SK-MEL-5 (cell line): ENCODE results near the gene METTL27. TPM values are rescaled to one million over a fixed set of nuclear protein-coding genes. Genes with fewer than 3 reads are reported as not detected.

ENCODE experiments used
- DNase-seq: peaks from one replicate; pipeline ENCODE4 v3.0.0-alpha.2; 2016; ENCODE audit warnings: low read depth, low spot score
- in situ Hi-C: cut with HindIII; loops from 2 replicates; pipeline ENCODE4 v1.10.0; 2016; ENCODE audit warnings: low sequenced_read_pairs, high pct_unique_total_duplicates, low pct_unique_long_range_greater_than_20kb
- total RNA-seq: library from RNA; depleted of rRNA; stranded (reverse); fragments of >200 nt; shearing (Covaris generic); gene quantifications from 2 replicates; pipeline ENCODE4 v1.2.3, GENCODE V29; 2014

The METTL27 gene
- total RNA-seq, 1 experiment from 2014 or later: 1.8 TPM

- in situ Hi-C loops: no loop called here
- no peak for DNase-seq
Observed at GRCh38 chr7:73872056-73872908, 30.0 kb upstream of the METTL27 start.

- DNase-seq: no peak
- in situ Hi-C loops: no loop called here
Observed at GRCh38 chr7:73871163-73872011, 29.1 kb upstream of the METTL27 start.

GRCh38 chr7:73870041-73870492 lies 27.8 kb upstream of the METTL27 start:
- no peak for DNase-seq
- in situ Hi-C loops: no loop called here

- in situ Hi-C loops: no loop called here
- no peak for DNase-seq
Observed at GRCh38 chr7:73869011-73869798, 26.9 kb upstream of the METTL27 start.

GRCh38 chr7:73866446-73866767 lies 24.1 kb upstream of the METTL27 start:
- DNase-seq: no peak
- in situ Hi-C loops: no loop called here

- in situ Hi-C loops: no loop called here
- peak; percentile 84 for DNase-seq
Observed at GRCh38 chr7:73865738-73866445, 23.6 kb upstream of the METTL27 start.

- DNase-seq: no peak
- in situ Hi-C loops: no loop called here
Observed at GRCh38 chr7:73864981-73865711, 22.8 kb upstream of the METTL27 start.

- no peak for DNase-seq
- in situ Hi-C loops: no loop called here
Observed at GRCh38 chr7:73861305-73861704, 19.0 kb upstream of the METTL27 start.

GRCh38 chr7:73860859-73861258 lies 18.5 kb upstream of the METTL27 start, which contains the start of gene TMEM270:
Gene TMEM270, plus strand, starts transcription at chr7:73861159. Its CDS starts 36 bp downstream, at chr7:73861195.
- no peak for DNase-seq
- in situ Hi-C loops: no loop called here

- in situ Hi-C loops: no loop called here
- DNase-seq: no peak
Observed at GRCh38 chr7:73858807-73859206, 16.5 kb upstream of the METTL27 start.

GRCh38 chr7:73856941-73857340 lies 14.6 kb upstream of the METTL27 start:
- no peak for DNase-seq
- in situ Hi-C loops: no loop called here

GRCh38 chr7:73852500-73852899 lies 10.2 kb upstream of the METTL27 start:
- DNase-seq: no peak

GRCh38 chr7:73851410-73852338 lies 9.4 kb upstream of the METTL27 start:
- in situ Hi-C loops: no loop called here
- DNase-seq: peak; percentile 60

More at GRCh38 chr7:73852500-73852899, 10.2 kb upstream of the METTL27 start:
- in situ Hi-C loops: no loop called here

GRCh38 chr7:73850781-73851207 lies 8.5 kb upstream of the METTL27 start:
- in situ Hi-C loops: no loop called here
- no peak for DNase-seq

GRCh38 chr7:73847941-73848723 lies 5.8 kb upstream of the METTL27 start:
- in situ Hi-C loops: no loop called here
- no peak for DNase-seq
